Left renal cortex interstitium (tissue), 4 donors: ENCODE measurements around the gene SEZ6. TPM values are rescaled to one million over a fixed set of nuclear protein-coding genes. Genes with fewer than 3 reads are reported as not detected.

ENCODE experiments used
- DNase-seq, 4 donors: peaks; one replicate each; pipeline ENCODE4 v3.0.0-alpha.2; 2013; ENCODE audit warnings: low read depth in 4 of 4, low spot score in 2 of 4, missing footprints in 1 of 4
- polyA plus RNA-seq, 4 donors: library from polyadenylated mRNA; unstranded; fragments of 120-200 nt; gene quantifications; one replicate each; pipeline ENCODE4 v1.2.1, GENCODE V29; 2013; ENCODE audit not compliant: insufficient read length in 4 of 4

The SEZ6 gene
- polyA plus RNA-seq, result 1 to 10 TPM in 1 of 4 donors, under 1 TPM in 2, not detected in 1; 0.10 to 1.1 (median 0.70) TPM

GRCh38 chr17:29005936-29006511 lies at the start of gene SEZ6:
TSS of gene SEZ6 (minus strand) at chr17:29006033. CDS start at chr17:29005869, 164 bp downstream.
- peak in 3 of 4 donors; percentile 59 to 79 (median 63) for DNase-seq

GRCh38 chr17:29054835-29055234 lies 49.0 kb upstream of the SEZ6 start:
- no peak for DNase-seq

- no peak for DNase-seq
These were observed 45.9 kb upstream of the SEZ6 start for GRCh38 chr17:29051731-29052130.

DNA sequence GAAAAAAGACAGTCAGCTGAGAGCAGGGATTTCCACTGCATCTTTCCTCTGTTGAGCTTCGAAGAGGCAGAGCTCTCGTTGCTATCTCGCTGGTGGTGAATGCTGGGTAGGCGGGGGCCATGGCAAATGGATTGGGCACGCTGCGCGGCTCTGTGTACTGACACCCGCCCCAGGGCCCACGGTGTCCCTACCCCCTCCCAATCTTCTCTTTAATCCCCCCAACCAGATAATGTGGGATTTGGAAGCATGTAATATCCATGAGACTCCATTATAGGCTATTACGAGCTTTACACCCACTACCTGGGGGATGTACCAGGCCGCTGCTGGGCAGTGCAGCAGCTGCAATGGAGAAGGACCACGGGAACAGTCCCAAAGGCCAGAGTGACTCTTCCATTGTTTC lies 45.4 kb upstream of the SEZ6 start:
- DNase-seq, result no peak

DNA sequence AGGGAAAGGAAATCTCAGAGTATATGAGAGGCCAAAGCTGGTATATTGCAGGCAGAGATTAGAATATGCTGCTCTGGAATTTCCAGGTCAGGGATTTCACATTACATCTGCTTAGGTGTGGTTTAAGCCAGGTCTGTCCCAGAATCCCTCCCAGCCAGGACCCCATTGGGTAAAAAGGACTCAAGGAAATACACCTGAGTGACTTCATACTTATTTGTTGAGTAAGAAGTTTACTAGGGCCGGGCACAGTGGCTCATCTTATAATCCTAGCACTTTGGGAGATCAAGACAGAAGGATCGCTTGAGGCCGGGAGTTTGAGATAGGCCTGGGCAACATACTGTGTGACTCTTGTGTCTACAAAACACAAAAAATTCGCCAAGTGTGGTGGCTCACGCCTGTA lies 44.3 kb upstream of the SEZ6 start:
- no peak for DNase-seq

GRCh38 chr17:29049541-29050145 lies 43.8 kb upstream of the SEZ6 start:
- no peak for DNase-seq

DNA sequence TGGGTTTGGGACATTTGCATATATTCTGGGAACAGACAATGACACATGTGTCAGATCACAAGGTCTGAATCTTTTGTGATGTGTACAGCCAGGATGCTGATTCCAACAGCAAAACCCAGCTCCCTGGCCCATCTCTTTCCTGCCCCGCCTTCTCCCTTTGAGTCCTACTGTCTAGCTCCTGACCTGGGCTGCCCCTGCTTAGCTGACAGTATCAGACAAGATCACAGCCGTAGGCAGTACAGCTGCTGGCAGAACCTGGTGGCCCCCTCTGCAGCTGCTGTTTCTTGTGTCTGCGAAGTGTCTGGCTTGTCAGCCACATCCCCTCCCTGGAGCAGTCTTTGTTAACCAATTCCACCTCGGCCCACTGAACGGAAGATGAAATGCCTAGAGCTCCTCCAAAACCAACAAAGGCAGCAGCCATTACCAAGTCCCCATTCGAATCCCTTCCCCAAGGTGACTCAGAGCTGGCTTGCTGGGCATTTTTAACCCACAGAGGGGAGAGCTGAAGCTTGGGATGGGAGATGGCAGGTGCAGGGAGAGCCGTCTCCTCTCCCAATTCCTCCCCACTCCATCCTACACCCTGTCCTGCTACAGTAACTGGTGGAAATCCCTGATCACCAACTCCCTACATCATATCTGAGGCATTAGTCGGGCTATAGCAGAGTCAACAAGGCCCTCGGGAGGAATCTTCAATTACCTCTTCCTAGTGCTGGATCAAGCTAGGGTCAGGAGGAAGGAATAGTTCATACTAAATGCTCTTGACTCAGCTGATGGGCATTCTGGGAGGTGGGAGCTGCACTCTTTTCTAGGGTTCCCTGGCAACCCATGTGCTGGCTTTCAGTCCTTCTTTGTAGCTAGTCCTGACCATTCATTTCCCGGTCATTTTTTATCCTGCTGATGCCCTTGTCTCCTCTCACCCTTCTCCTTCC lies 42.9 kb upstream of the SEZ6 start:
- no peak for DNase-seq

DNA sequence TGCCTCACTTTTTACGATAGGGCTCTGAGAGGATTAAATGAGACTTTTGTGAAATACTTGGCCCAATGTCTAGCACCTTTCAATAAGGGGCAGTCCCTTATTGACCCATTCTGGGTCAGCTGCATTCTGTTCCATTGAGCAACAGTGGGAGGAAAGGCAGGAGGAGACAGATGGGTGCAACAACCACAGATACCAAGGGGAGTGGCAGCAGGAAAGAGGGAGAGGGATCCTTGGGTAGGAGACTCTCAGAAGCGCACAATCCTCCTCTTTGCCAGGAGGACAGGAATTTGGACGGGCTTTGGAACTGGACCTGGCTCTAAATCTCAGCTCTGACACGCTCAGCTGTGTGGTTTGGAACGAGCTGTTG lies 40.6 kb upstream of the SEZ6 start:
- no peak for DNase-seq

- no peak for DNase-seq
These were observed 40.1 kb upstream of the SEZ6 start for GRCh38 chr17:29045734-29046472.

GRCh38 chr17:29045026-29045425 lies 39.2 kb upstream of the SEZ6 start:
- no peak for DNase-seq

- DNase-seq, result no peak
These were observed 37.8 kb upstream of the SEZ6 start for GRCh38 chr17:29043539-29044145.

GRCh38 chr17:29042679-29043538 lies 37.1 kb upstream of the SEZ6 start, which contains the start of gene PIPOX:
TSS of gene PIPOX (plus strand) at chr17:29043141. CDS start at chr17:29043226, 85 bp downstream.
- DNase-seq, result no peak

- DNase-seq, result no peak
These were observed 36.3 kb upstream of the SEZ6 start for GRCh38 chr17:29042026-29042678.

GRCh38 chr17:29041571-29041970 lies 35.7 kb upstream of the SEZ6 start:
- DNase-seq, result no peak

- DNase-seq, result no peak
These were observed 35.3 kb upstream of the SEZ6 start for GRCh38 chr17:29041091-29041490.

DNA sequence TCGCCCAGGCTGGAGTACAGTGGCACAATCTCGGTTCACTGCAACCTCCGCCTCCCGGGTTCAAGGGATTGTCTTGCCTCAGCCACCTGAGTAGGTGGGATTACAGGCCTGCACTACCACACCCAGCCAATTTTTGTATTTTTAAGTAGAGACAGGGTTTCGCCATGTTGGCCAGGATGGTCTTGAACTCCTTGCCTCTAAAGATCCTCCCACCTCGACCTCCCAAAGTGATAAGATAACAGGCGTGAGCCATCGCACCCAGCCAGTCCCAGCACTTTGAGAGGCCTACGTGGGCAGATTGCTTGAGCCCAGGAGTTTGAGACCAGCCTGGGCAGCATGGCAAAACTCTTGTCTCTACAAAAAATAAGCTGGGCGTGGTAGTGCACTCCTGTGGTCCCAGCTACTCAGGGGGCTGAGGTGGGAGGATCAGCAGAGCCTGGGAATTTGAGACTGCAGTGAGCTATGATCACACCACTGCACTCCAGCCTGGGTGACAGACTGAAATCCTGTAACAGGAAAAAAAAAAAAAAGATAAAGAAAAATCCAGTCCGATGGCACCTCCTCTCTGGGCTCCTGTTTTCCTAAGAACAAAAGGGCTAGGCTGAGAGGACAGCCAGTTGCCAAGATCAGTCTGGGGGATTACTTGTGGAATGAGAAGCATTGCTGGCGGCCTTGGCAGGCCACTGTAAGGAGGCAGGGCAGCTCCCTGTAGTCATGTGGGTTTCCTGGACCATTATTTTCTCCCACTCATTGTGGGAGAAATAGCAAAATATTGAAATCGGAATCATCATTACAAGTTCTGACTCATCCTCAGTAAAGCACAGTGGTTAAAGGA lies 34.1 kb upstream of the SEZ6 start:
- DNase-seq, result no peak

DNA sequence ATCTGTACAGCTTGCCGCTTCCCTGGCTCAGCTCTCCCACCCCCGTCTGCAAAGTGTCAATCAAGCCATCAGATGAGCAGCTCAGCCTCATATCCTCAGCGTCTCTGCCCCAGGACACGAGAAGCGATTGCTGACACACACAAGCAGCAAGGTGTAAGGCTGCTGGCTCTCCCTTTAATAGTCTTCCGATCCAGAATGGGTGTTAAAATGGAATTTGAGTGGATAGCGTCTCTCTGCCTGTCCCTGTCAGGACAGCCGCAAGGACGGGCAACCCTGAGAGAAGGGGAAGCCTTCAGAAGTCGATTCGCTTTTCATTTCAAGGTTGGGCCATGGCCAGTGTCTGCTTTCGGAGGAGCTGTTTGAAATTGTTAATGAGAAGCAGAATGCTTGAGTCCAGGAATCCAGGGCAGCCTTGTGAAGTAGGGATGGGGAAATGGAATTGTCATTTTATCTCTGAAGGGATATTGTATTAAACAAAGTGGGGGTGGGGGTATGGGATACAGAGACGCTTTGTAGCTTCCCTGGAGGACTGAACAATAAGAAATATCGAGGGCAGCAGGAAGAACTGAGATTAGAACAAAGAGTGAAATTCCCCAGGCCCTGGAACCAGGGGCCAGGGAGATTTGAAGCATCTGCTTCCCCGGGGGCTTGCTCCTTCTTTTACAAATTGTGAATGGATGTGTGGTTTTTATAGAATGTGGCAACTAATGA lies 32.4 kb upstream of the SEZ6 start:
- no peak for DNase-seq
